CD4-positive, alpha-beta T cell treated with Interleukin-4 for 1 hour (primary cell): ENCODE measurements around the gene PHB1.

ENCODE experiments used
- DNase-seq, 2 donors: peaks; one replicate each; pipeline ENCODE4 v3.0.0-alpha.2; 2020 to 2022

The PHB1 gene

GRCh38 chr17:49403514-49404289 lies 11.0 kb downstream of the PHB1 start:
- DNase-seq = peak in 1 of 2 donors; percentile 38

- no peak for DNase-seq
Measured at GRCh38 chr17:49402706-49403105, 12.0 kb downstream of the PHB1 start.

GRCh38 chr17:49401971-49402611 lies 12.6 kb downstream of the PHB1 start:
- DNase-seq = no peak

- no peak for DNase-seq
Measured at GRCh38 chr17:49399995-49400394, 14.7 kb downstream of the PHB1 start.

GRCh38 chr17:49397586-49397985 lies 17.1 kb downstream of the PHB1 start:
- DNase-seq = no peak

GRCh38 chr17:49393491-49394255 lies 21.0 kb downstream of the PHB1 start:
- no peak for DNase-seq

GRCh38 chr17:49390548-49391324 lies 23.9 kb downstream of the PHB1 start:
- peak in 1 of 2 donors; percentile 43 for DNase-seq

GRCh38 chr17:49389514-49390347 lies 25.0 kb downstream of the PHB1 start:
- DNase-seq = peak in 1 of 2 donors; percentile 18

GRCh38 chr17:49388692-49389513 lies 25.8 kb downstream of the PHB1 start:
- DNase-seq = no peak

GRCh38 chr17:49388290-49388640 lies 26.4 kb downstream of the PHB1 start:
- peak; percentile 66 to 75 for DNase-seq

- peak; percentile 32 to 44 for DNase-seq
Measured at GRCh38 chr17:49387498-49388289, 27.0 kb downstream of the PHB1 start.

GRCh38 chr17:49386373-49386772 lies 28.3 kb downstream of the PHB1 start:
- no peak for DNase-seq

GRCh38 chr17:49384951-49385350 lies 29.7 kb downstream of the PHB1 start:
- DNase-seq = no peak

- no peak for DNase-seq
Measured at GRCh38 chr17:49383060-49383459, 31.6 kb downstream of the PHB1 start.

- no peak for DNase-seq
Measured at GRCh38 chr17:49382556-49382955, 32.1 kb downstream of the PHB1 start.

- DNase-seq = no peak
Measured at GRCh38 chr17:49381793-49382192, 32.9 kb downstream of the PHB1 start.

GRCh38 chr17:49381033-49381432 lies 33.6 kb downstream of the PHB1 start:
- DNase-seq = no peak

- no peak for DNase-seq
Measured at GRCh38 chr17:49379926-49380325, 34.8 kb downstream of the PHB1 start.

- no peak for DNase-seq
Measured at GRCh38 chr17:49378311-49378710, 36.4 kb downstream of the PHB1 start.

- no peak for DNase-seq
Measured at GRCh38 chr17:49375544-49375943, 39.1 kb downstream of the PHB1 start.
